ENCODE data around the gene RAB8B. TPM values are rescaled to one million over a fixed set of nuclear protein-coding genes. Genes with fewer than 3 reads are reported as not detected.

RAB8B gene
- total RNA-seq, 1 experiment from 2014 or later, result 17.6 TPM

DNA sequence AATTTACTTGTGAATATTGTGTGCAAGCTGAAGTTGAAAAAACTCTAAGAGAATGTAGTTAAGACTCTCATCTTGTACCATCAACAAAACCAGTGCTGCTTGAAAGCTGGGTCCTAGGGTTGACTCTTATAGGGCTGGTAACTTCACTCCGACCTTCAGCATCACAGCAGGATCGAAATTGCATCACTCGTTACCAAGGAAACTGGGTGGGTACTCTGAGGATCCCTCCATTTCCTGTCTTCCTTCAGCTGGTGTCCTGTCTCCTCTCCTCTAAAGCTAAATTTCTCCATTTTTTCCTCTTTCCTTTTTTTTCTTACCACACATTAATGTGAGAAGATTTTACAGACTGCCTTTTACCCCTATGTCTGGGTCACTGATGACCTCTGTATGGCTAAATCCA is 85.0 kb downstream of the RAB8B start:
- no peaks in the 10 kb centered on the region for H3K36me3 ChIP-seq (ENCODE audit: control insufficient read depth, insufficient read depth, low read length)
- TF ChIP-seq REST (IDR thresholded peaks at IDR 0.05; ENCODE audit: insufficient read depth in 1 of 2, low read depth in 2 of 2, low read length in 1 of 2) (no peak), SIN3A (IDR thresholded peaks at IDR 0.05; ENCODE audit: borderline replicate concordance, insufficient read depth, low read depth, low read length) (no peak), POLR2AphosphoS5 (IDR thresholded peaks at IDR 0.05; ENCODE audit: low read depth, low read length) (no peak), TCF7L2 (IDR thresholded peaks at IDR 0.05; ENCODE audit: low read depth, low read length) (no peak)
- TF ChIP-seq, protein P1, sequence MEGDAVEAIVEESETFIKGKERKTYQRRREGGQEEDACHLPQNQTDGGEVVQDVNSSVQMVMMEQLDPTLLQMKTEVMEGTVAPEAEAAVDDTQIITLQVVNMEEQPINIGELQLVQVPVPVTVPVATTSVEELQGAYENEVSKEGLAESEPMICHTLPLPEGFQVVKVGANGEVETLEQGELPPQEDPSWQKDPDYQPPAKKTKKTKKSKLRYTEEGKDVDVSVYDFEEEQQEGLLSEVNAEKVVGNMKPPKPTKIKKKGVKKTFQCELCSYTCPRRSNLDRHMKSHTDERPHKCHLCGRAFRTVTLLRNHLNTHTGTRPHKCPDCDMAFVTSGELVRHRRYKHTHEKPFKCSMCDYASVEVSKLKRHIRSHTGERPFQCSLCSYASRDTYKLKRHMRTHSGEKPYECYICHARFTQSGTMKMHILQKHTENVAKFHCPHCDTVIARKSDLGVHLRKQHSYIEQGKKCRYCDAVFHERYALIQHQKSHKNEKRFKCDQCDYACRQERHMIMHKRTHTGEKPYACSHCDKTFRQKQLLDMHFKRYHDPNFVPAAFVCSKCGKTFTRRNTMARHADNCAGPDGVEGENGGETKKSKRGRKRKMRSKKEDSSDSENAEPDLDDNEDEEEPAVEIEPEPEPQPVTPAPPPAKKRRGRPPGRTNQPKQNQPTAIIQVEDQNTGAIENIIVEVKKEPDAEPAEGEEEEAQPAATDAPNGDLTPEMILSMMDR (IDR thresholded peaks at IDR 0.05), result no peak
- H3K27ac ChIP-seq (ENCODE audit: low read length), result no peak overlapping the region
- ChIA-PET POLR2A (no interaction called here), CTCF (no interaction called here)
- in situ Hi-C loops (cut with HindIII; ENCODE audit: low pct_unique_long_range_greater_than_20kb, low sequenced_read_pairs) (no loop called here), intact Hi-C loops (cut with micrococcal nuclease; ENCODE audit: unreplicated experiment) (no loop called here)
- DNase-seq (ENCODE audit: low read depth, low spot score) (no peak), ATAC-seq (no peak)
- no peaks in the 10 kb centered on the region for H3K9me3 ChIP-seq (ENCODE audit: control insufficient read depth, insufficient read depth, low read depth, low read length)
- no TSS peak for BruUV-seq (replicated peaks)
- H3K4me3 ChIP-seq (ENCODE audit: low read depth in 2 of 2, low read length in 2 of 2), result no peak overlapping the region
- no peaks in the 10 kb centered on the region for H3K27me3 ChIP-seq (ENCODE audit: control insufficient read depth, insufficient read depth, low read length)
- peaks cover 9% of the 10 kb centered on the region for H3K4me1 ChIP-seq (ENCODE audit: control insufficient read depth, insufficient read depth, low read length)

GRCh38 chr15:63276342-63277037 is 87.1 kb downstream of the RAB8B start:
- intact Hi-C loops (cut with micrococcal nuclease; ENCODE audit: unreplicated experiment), result no loop called here

More at GRCh38 chr15:63276342-63277037, 87.1 kb downstream of the RAB8B start:
- POLR2A ChIA-PET, result interaction anchor here (0.6 to 0.7 kb wide), 2 partner anchors 60 to 104 kb away, joined by 3 to 9 read pairs; no protein-coding TSS in a partner anchor
- Histone ChIP-seq H3K27me3 (ENCODE audit: control insufficient read depth, insufficient read depth, low read length) (no peaks in the 10 kb centered on the region), H3K27ac (ENCODE audit: low read length) (peak overlapping the region; percentile 80), H3K36me3 (ENCODE audit: control insufficient read depth, insufficient read depth, low read length) (no peaks in the 10 kb centered on the region), H3K4me1 (ENCODE audit: control insufficient read depth, insufficient read depth, low read length) (peaks cover 9% of the 10 kb centered on the region), H3K4me3 (ENCODE audit: low read depth in 2 of 2, low read length in 2 of 2) (peak overlapping the region; percentile 63 to 74), H3K9me3 (ENCODE audit: control insufficient read depth, insufficient read depth, low read depth, low read length) (no peaks in the 10 kb centered on the region)
- in situ Hi-C loops (cut with HindIII; ENCODE audit: low pct_unique_long_range_greater_than_20kb, low sequenced_read_pairs), result no loop called here
- BruUV-seq (replicated peaks), result no TSS peak
- TF ChIP-seq TCF7L2 (IDR thresholded peaks at IDR 0.05; ENCODE audit: low read depth, low read length) (no peak), SIN3A (IDR thresholded peaks at IDR 0.05; ENCODE audit: borderline replicate concordance, insufficient read depth, low read depth, low read length) (no peak), POLR2AphosphoS5 (IDR thresholded peaks at IDR 0.05; ENCODE audit: low read depth, low read length) (no peak; the same call in 1 of the 2 replicates), REST (IDR thresholded peaks at IDR 0.05; ENCODE audit: insufficient read depth in 1 of 2, low read depth in 2 of 2, low read length in 1 of 2) (no peak)
- TF ChIP-seq, protein P1 (IDR thresholded peaks at IDR 0.05), result no peak
- DNase-seq (ENCODE audit: low read depth, low spot score) (no peak), ATAC-seq (peak; percentile 36)
- CTCF ChIA-PET, result interaction anchor here (0.6 to 0.7 kb wide), 2 partner anchors 119 to 126 kb away, joined by 3 to 10 read pairs; no protein-coding TSS in a partner anchor
